ENCODE results near the gene SPATA21. TPM values are rescaled to one million over a fixed set of nuclear protein-coding genes. Genes with fewer than 3 reads are reported as not detected.
A peak's percentile ranks its signal among the peaks of the same experiment; 100 is the strongest.

SPATA21 gene
- polyA plus RNA-seq, 1 donor from 2014 or later = 0.15 TPM

- Histone ChIP-seq H3K27ac (ENCODE audit: low read length) (peak overlapping the region; percentile 98), H3K36me3 (ENCODE audit: insufficient read depth, low read length) (no peaks in the 10 kb centered on the region), H3K9me3 (ENCODE audit: low read length) (no peaks in the 10 kb centered on the region), H3K79me2 (replicated peaks; ENCODE audit: insufficient read depth, low read length) (peaks cover 54% of the 10 kb centered on the region), H3K9me2 (ENCODE audit: insufficient read depth, low read length) (no peaks in the 10 kb centered on the region), H2AFZ (ENCODE audit: low read depth, low read length) (peak overlapping the region; percentile 83), H3K4me2 (ENCODE audit: low read length) (peak overlapping the region; percentile 99), H4K20me1 (ENCODE audit: insufficient read depth) (peaks cover 3% of the 10 kb centered on the region), H3K4me3 (ENCODE audit: low read length) (peak overlapping the region; percentile 99), H3F3A (ENCODE audit: insufficient read depth, low read length, poor library complexity, severe bottlenecking) (no peaks in the 10 kb centered on the region), H3K27me3 (ENCODE audit: insufficient read depth, low read depth, low read length) (no peaks in the 10 kb centered on the region), H3K9ac (ENCODE audit: low read length) (peak overlapping the region; percentile 95)
- no peak for TF ChIP-seq POLR2AphosphoS5 (IDR thresholded peaks at IDR 0.05)
- TF ChIP-seq RAD21 (conservative IDR thresholded peaks at IDR 0.05) = no peak
- no peak for TF ChIP-seq EP300 (conservative IDR thresholded peaks at IDR 0.05; ENCODE audit: poor library complexity, severe bottlenecking)
- TF ChIP-seq MXI1 (conservative IDR thresholded peaks at IDR 0.05; ENCODE audit: poor library complexity, severe bottlenecking) = no peak
- TF ChIP-seq SMC3 (conservative IDR thresholded peaks at IDR 0.05; ENCODE audit: poor library complexity) = no peak
- no peak for TF ChIP-seq REST (IDR thresholded peaks at IDR 0.05; ENCODE audit: borderline replicate concordance)
- TF ChIP-seq TAF1 (IDR thresholded peaks at IDR 0.05; ENCODE audit: low read depth) = no peak
- TF ChIP-seq CTCF (IDR thresholded peaks at IDR 0.05; ENCODE audit: poor library complexity, severe bottlenecking) = no peak
- no peak for TF ChIP-seq EZH2 (IDR thresholded peaks at IDR 0.05; ENCODE audit: borderline replicate concordance, insufficient read depth, low read length, poor library complexity, severe bottlenecking)
Observed at GRCh38 chr1:16367968-16368890, 69.0 kb downstream of the SPATA21 start.

- peak overlapping the region; percentile 99 for H3K4me3 ChIP-seq (ENCODE audit: low read length)
- peak overlapping the region; percentile 99 for H3K4me2 ChIP-seq (ENCODE audit: low read length)
- no peaks in the 10 kb centered on the region for H3K27me3 ChIP-seq (ENCODE audit: insufficient read depth, low read depth, low read length)
- peak overlapping the region; percentile 95 for H3K9ac ChIP-seq (ENCODE audit: low read length)
- H2AFZ ChIP-seq (ENCODE audit: low read depth, low read length) = peak overlapping the region; percentile 83
- no peaks in the 10 kb centered on the region for H3K9me2 ChIP-seq (ENCODE audit: insufficient read depth, low read length)
- H3K9me3 ChIP-seq (ENCODE audit: low read length) = no peaks in the 10 kb centered on the region
- H3K79me2 ChIP-seq (replicated peaks; ENCODE audit: insufficient read depth, low read length) = peaks cover 47% of the 10 kb centered on the region
- TF ChIP-seq MXI1 (conservative IDR thresholded peaks at IDR 0.05; ENCODE audit: poor library complexity, severe bottlenecking) (peak; percentile 88), SMC3 (conservative IDR thresholded peaks at IDR 0.05; ENCODE audit: poor library complexity) (peak; percentile 43), CTCF (IDR thresholded peaks at IDR 0.05; ENCODE audit: poor library complexity, severe bottlenecking) (peak; percentile 58), EZH2 (IDR thresholded peaks at IDR 0.05; ENCODE audit: borderline replicate concordance, insufficient read depth, low read length, poor library complexity, severe bottlenecking) (no peak), POLR2AphosphoS5 (IDR thresholded peaks at IDR 0.05) (peak; percentile 97), RAD21 (conservative IDR thresholded peaks at IDR 0.05) (peak; percentile 60), EP300 (conservative IDR thresholded peaks at IDR 0.05; ENCODE audit: poor library complexity, severe bottlenecking) (peak; percentile 67), REST (IDR thresholded peaks at IDR 0.05; ENCODE audit: borderline replicate concordance) (peak; percentile 55), TAF1 (IDR thresholded peaks at IDR 0.05; ENCODE audit: low read depth) (peak; percentile 74)
- H3K36me3 ChIP-seq (ENCODE audit: insufficient read depth, low read length) = no peaks in the 10 kb centered on the region
- peak overlapping the region; percentile 98 for H3K27ac ChIP-seq (ENCODE audit: low read length)
- H3F3A ChIP-seq (ENCODE audit: insufficient read depth, low read length, poor library complexity, severe bottlenecking) = no peaks in the 10 kb centered on the region
- H4K20me1 ChIP-seq (ENCODE audit: insufficient read depth) = peaks cover 3% of the 10 kb centered on the region
Observed at GRCh38 chr1:16367258-16367967, 69.8 kb downstream of the SPATA21 start.

Data from neural cell (in vitro differentiated cells).